ENCODE measurements around the gene ZBTB7C. TPM values are rescaled to one million over a fixed set of nuclear protein-coding genes. Genes with fewer than 3 reads are reported as not detected.

The ZBTB7C gene
- total RNA-seq, 3 donors from 2014 or later = 5.6 to 26.5 (median 6.1) TPM

DNA sequence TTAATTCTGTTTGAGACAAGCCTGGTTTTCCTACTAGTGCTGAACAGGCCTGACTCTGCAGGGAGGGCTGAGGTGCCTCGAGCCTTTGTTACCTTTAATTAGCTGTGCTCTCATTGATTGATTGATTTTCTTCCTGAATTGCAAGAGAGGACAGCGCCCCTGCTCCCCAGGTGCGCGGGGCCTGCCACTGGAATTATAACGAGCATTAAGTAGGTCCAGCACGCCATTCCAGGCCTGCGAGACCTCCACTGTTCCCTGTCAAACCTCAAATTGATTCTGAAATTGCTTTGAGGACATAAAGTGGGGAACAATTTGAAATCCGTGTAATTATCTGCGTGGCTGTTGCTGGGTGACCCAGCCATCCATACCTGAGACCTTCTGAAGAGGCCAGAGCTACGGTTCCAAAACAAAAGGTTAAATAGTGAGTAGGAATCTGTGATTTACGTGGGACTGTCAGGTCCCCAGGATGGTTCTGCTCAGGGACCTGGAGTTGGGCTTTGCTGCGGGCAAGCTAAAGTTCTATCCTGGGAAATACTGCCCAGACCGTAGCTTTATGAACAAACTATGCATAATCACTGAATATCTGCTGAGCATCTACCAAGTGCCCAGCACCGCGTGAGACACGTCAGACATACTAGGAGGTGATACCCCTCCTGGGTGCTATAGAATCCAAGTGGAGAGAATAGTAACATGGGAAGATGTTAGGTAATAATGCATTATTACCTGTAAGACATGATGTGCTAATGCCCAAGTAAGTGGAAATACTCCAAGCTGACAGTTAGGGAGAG is 104.1 kb downstream of the ZBTB7C start:
- Histone ChIP-seq H3K36me3 (no peaks in the 10 kb centered on the region), H3K27me3 (no peaks in the 10 kb centered on the region), H3K4me1 (peaks cover 3 to 8% of the 10 kb centered on the region in 2 donors), H3K27ac (no peak overlapping the region), H3K4me3 (no peak overlapping the region), H3K9me3 (no peaks in the 10 kb centered on the region)
- intact Hi-C loops (cut with DNase I; ENCODE audit: low total_unique reads) = no loop called here
- TF ChIP-seq POLR2AphosphoS5 (IDR thresholded peaks at IDR 0.05) (no peak), POLR2A (IDR thresholded peaks at IDR 0.05) (no peak)
- TF ChIP-seq, protein P1, sequence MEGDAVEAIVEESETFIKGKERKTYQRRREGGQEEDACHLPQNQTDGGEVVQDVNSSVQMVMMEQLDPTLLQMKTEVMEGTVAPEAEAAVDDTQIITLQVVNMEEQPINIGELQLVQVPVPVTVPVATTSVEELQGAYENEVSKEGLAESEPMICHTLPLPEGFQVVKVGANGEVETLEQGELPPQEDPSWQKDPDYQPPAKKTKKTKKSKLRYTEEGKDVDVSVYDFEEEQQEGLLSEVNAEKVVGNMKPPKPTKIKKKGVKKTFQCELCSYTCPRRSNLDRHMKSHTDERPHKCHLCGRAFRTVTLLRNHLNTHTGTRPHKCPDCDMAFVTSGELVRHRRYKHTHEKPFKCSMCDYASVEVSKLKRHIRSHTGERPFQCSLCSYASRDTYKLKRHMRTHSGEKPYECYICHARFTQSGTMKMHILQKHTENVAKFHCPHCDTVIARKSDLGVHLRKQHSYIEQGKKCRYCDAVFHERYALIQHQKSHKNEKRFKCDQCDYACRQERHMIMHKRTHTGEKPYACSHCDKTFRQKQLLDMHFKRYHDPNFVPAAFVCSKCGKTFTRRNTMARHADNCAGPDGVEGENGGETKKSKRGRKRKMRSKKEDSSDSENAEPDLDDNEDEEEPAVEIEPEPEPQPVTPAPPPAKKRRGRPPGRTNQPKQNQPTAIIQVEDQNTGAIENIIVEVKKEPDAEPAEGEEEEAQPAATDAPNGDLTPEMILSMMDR (IDR thresholded peaks at IDR 0.05) = no peak
- no peak for DNase-seq (ENCODE audit: low spot score in 2 of 2)

DNA sequence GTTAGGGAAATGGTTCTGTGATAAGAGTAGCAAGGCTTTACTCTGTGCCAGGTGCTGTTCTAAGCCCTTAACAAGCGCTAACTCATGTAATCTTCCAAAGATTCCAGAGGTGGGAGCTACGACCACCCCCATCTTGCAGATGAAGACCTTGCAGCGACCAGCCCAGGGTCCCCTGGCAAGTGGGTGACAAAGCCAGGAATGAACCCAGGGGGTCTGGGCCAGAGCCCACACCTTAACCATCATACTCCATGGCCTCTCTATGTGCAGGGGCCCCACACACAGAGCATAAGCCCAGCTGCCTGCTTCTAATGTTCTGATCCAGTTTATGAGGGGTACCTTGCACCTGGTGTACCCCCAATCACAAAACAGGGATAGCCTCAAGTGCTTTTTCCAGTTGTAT is 105.3 kb downstream of the ZBTB7C start:
- Histone ChIP-seq H3K27ac (no peak overlapping the region), H3K9me3 (no peaks in the 10 kb centered on the region), H3K27me3 (no peaks in the 10 kb centered on the region), H3K36me3 (no peaks in the 10 kb centered on the region), H3K4me3 (no peak overlapping the region), H3K4me1 (peaks cover 3 to 7% of the 10 kb centered on the region in 2 donors)
- TF ChIP-seq, protein P1 (IDR thresholded peaks at IDR 0.05) = no peak
- intact Hi-C loops (cut with DNase I; ENCODE audit: low total_unique reads) = no loop called here
- DNase-seq (ENCODE audit: low spot score in 2 of 2) = no peak

DNA sequence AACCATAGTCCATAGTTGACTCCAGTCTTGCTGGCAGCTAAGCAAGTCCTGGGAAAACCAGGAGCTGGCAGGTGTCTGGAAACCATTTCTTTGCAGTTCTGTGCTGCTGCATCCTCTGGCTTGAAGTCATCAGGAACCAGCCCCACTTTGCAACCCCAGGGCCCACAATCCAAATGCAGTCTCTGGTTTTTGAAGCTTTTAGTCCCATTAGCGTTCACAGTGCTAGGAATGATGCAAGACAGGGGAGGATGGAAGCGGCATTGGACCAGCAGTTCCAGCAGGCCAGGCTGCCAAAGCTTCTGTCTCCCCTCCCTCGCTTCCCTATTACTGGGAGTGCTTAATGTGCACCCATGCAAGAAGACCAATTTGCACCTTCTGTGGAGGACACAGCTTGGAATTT is 106.4 kb downstream of the ZBTB7C start:
- Histone ChIP-seq H3K4me1 (no peaks in the 10 kb centered on the region), H3K27me3 (no peaks in the 10 kb centered on the region), H3K27ac (no peak overlapping the region), H3K4me3 (no peak overlapping the region), H3K9me3 (no peaks in the 10 kb centered on the region), H3K36me3 (no peaks in the 10 kb centered on the region)
- intact Hi-C loops (cut with DNase I; ENCODE audit: low total_unique reads) = no loop called here
- TF ChIP-seq, protein P1 (IDR thresholded peaks at IDR 0.05) = no peak
- no peak for TF ChIP-seq POLR2A (IDR thresholded peaks at IDR 0.05)
- DNase-seq (ENCODE audit: low spot score in 2 of 2) = no peak

DNA sequence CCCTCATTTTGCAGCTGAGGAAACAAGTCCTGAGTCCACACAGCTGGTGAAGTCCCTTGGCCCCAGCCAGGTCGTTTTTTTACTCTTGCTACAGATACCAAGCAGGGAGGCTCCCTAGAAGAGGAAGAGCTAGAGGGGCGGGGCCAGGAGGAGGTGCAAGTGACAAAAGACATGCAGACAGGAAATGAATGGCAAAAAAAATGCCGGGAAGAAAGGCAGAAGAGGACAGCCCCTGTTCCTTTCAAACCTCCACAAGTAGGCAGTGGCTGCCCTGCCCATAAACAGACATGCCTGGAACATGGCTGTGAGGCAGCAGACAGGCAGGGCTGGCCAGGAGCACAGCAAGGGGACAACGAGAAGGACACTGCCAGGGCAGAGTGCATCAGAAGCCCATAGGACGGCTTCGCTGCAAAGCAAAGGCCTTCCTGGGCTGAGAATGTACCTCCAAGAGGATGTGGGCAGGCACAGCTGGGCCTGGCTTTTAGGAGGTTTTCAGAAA is 108.7 kb downstream of the ZBTB7C start:
- no peaks in the 10 kb centered on the region for H3K27me3 ChIP-seq
- TF ChIP-seq, protein P1 (IDR thresholded peaks at IDR 0.05) = no peak
- TF ChIP-seq POLR2A (IDR thresholded peaks at IDR 0.05) = no peak
- no peak for TF ChIP-seq POLR2AphosphoS5 (IDR thresholded peaks at IDR 0.05)
- peaks cover 0 to under 1% of the 10 kb centered on the region in 2 donors for H3K4me1 ChIP-seq
- no peak for DNase-seq (ENCODE audit: low spot score in 2 of 2)
- H3K36me3 ChIP-seq = no peaks in the 10 kb centered on the region
- H3K27ac ChIP-seq = peak overlapping the region; percentile 5 to 21
- intact Hi-C loops (cut with DNase I; ENCODE audit: low total_unique reads) = no loop called here
- no peaks in the 10 kb centered on the region for H3K9me3 ChIP-seq
- no peak overlapping the region for H3K4me3 ChIP-seq

DNA sequence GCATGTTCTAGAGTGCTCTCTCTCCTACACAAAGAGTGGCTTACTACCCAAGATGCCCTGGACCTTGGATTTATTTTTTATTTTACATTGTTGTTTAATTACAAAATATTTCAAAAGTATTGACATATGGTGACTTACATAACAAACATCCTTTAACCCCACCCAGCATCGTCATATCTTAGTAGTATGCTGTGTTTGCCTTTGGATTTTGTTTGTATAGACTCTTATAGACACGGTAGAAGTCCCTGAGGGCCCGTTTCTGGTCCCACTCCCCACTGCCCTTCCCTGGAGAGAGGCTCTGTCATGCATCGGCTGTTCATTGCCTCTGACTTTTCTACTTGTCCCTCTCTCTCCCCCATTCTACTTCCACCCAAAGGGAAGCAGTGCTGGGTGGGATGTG is 112.0 kb downstream of the ZBTB7C start:
- Histone ChIP-seq H3K4me1 (peaks cover 7 to 8% of the 10 kb centered on the region in 2 donors), H3K36me3 (no peaks in the 10 kb centered on the region), H3K4me3 (no peak overlapping the region), H3K9me3 (no peaks in the 10 kb centered on the region), H3K27ac (no peak overlapping the region), H3K27me3 (no peaks in the 10 kb centered on the region)
- intact Hi-C loops (cut with DNase I; ENCODE audit: low total_unique reads) = no loop called here
- DNase-seq (ENCODE audit: low spot score in 2 of 2) = peak in 1 of 2 donors; percentile 6
- TF ChIP-seq, protein P1 (IDR thresholded peaks at IDR 0.05) = no peak
- no peak for TF ChIP-seq POLR2A (IDR thresholded peaks at IDR 0.05)
- no peak for TF ChIP-seq POLR2AphosphoS5 (IDR thresholded peaks at IDR 0.05)
